Hepatocyte (in vitro differentiated cells): ENCODE data around the gene AKAP13. TPM values are rescaled to one million over a fixed set of nuclear protein-coding genes. Genes with fewer than 3 reads are reported as not detected.

ENCODE experiments used
- DNase-seq: peaks from one replicate; pipeline ENCODE4 v3.0.0-alpha.2; 2016; ENCODE audit warnings: low spot score
- H2AFZ ChIP-seq: fragments of 200-600 bp; sonication (generic); 2 replicates; pipeline ENCODE4 v1.6.0; 2016; ENCODE audit warnings: antibody characterized with exemption, mild to moderate bottlenecking
- H3K27ac ChIP-seq: fragments of 200-600 bp; sonication (generic); 2 replicates; pipeline ENCODE4 v1.5.1; 2016; ENCODE audit warnings: mild to moderate bottlenecking
- H3K27me3 ChIP-seq: fragments of 200-600 bp; sonication (generic); 2 replicates; pipeline ENCODE4 v1.6.1; 2016
- H3K36me3 ChIP-seq: fragments of 200-600 bp; sonication (generic); replicated peaks from 2 replicates; pipeline ENCODE4 v1.5.1; 2016; ENCODE audit warnings: low read depth; ENCODE audit not compliant: insufficient read depth
- H3K4me1 ChIP-seq: fragments of 200-600 bp; sonication (generic); 2 replicates; pipeline ENCODE4 v1.5.1; 2016; ENCODE audit warnings: mild to moderate bottlenecking, moderate library complexity; ENCODE audit not compliant: insufficient read depth
- H3K4me2 ChIP-seq: fragments of 200-600 bp; sonication (generic); 2 replicates; pipeline ENCODE4 v1.6.0; 2016
- H3K4me3 ChIP-seq: fragments of 200-600 bp; sonication (generic); 2 replicates; pipeline ENCODE4 v1.5.1; 2016; ENCODE audit warnings: mild to moderate bottlenecking
- H3K79me2 ChIP-seq: fragments of 200-600 bp; sonication (generic); 2 replicates; pipeline ENCODE4 v1.6.0; 2017; ENCODE audit warnings: mild to moderate bottlenecking
- H3K9me2 ChIP-seq: fragments of 200-600 bp; sonication (generic); replicated peaks from 2 replicates; pipeline ENCODE4 v1.6.0; 2017; ENCODE audit warnings: mild to moderate bottlenecking; ENCODE audit not compliant: insufficient read depth
- H3K9me3 ChIP-seq: fragments of 200-600 bp; sonication (generic); 2 replicates; pipeline ENCODE4 v1.5.1; 2016; ENCODE audit warnings: low read depth, mild to moderate bottlenecking
- H4K20me1 ChIP-seq: fragments of 200-600 bp; sonication (generic); 2 replicates; pipeline ENCODE4 v1.6.0; 2016; ENCODE audit warnings: mild to moderate bottlenecking; ENCODE audit not compliant: insufficient read depth, poor library complexity, severe bottlenecking
- CTCF ChIP-seq: fragments of 200-600 bp; sonication (generic); IDR thresholded peaks from 2 replicates; pipeline ENCODE4 v1.5.1; 2016; ENCODE audit warnings: antibody characterized with exemption, mild to moderate bottlenecking; ENCODE audit not compliant: poor library complexity
- EZH2 ChIP-seq: fragments of 200-600 bp; sonication (generic); IDR thresholded peaks from 2 replicates; pipeline ENCODE4 v1.6.1; 2016; ENCODE audit warnings: antibody characterized with exemption, mild to moderate bottlenecking, borderline replicate concordance
- EZH2phosphoT487 ChIP-seq: fragments of 200-600 bp; sonication (generic); IDR thresholded peaks from one replicate; pipeline ENCODE4 v1.6.1; 2018; ENCODE audit warnings: antibody characterized with exemption, mild to moderate bottlenecking, low read depth, moderate library complexity; ENCODE audit not compliant: unreplicated experiment, severe bottlenecking
- WGBS: methylation state at CpG from one replicate; pipeline ENCODE4 v1.1.6; 2016; ENCODE audit warnings: low lambda C conversion rate; ENCODE audit errors: missing lambda C conversion rate; 5-methylcytosine and 5-hydroxymethylcytosine counted together
- polyA plus RNA-seq: library from polyadenylated mRNA; unstranded; fragments of >200 nt; fragmentation: Nextera tagmentation; extraction: Ambion mirVana; gene quantifications from 2 replicates; pipeline ENCODE4 v1.2.1, GENCODE V29; 2016
- total RNA-seq: library from RNA; depleted of rRNA; stranded (reverse); fragments of >200 nt; gene quantifications from 2 replicates; pipeline ENCODE4 v1.2.3, GENCODE V29; 2014

Gene AKAP13
- total and polyA plus RNA-seq, 2 experiments from 2014 or later: 55.6 to 80.9 TPM

- no peaks in the 10 kb centered on the region for H3K36me3 ChIP-seq
- no peak overlapping the region for H2AFZ ChIP-seq
- H3K4me3 ChIP-seq: no peak overlapping the region
- peaks cover 59% of the 10 kb centered on the region for H4K20me1 ChIP-seq
- peaks cover 32% of the 10 kb centered on the region for H3K4me1 ChIP-seq
- H3K27ac ChIP-seq: peak overlapping the region; percentile 46
- H3K4me2 ChIP-seq: peak overlapping the region; percentile 2
- H3K27me3 ChIP-seq: no peaks in the 10 kb centered on the region
- WGBS: 62% methylated on average over 7 of the region's 7 CpGs
- TF ChIP-seq EZH2phosphoT487 (no peak), CTCF (no peak), EZH2 (no peak)
- DNase-seq: no peak
- H3K79me2 ChIP-seq: peaks cover 100% of the 10 kb centered on the region
- no peaks in the 10 kb centered on the region for H3K9me2 ChIP-seq
- no peaks in the 10 kb centered on the region for H3K9me3 ChIP-seq
These were observed 24.8 kb downstream of the AKAP13 start for GRCh38 chr15:85404918-85405866.

GRCh38 chr15:85406916-85407315 lies 26.5 kb downstream of the AKAP13 start:
- H3K9me2 ChIP-seq: no peaks in the 10 kb centered on the region
- no peak overlapping the region for H2AFZ ChIP-seq
- H3K79me2 ChIP-seq: peaks cover 100% of the 10 kb centered on the region
- H3K4me1 ChIP-seq: peaks cover 28% of the 10 kb centered on the region
- DNase-seq: no peak
- no peaks in the 10 kb centered on the region for H3K36me3 ChIP-seq
- TF ChIP-seq CTCF: no peak
- no peak for TF ChIP-seq EZH2phosphoT487
- TF ChIP-seq EZH2: no peak
- H3K9me3 ChIP-seq: no peaks in the 10 kb centered on the region
- H3K27me3 ChIP-seq: no peaks in the 10 kb centered on the region
- no peak overlapping the region for H3K27ac ChIP-seq
- H3K4me3 ChIP-seq: no peak overlapping the region
- H3K4me2 ChIP-seq: no peak overlapping the region
- 99% methylated on average over 4 of the region's 4 CpGs for WGBS
- H4K20me1 ChIP-seq: peaks cover 47% of the 10 kb centered on the region

DNA sequence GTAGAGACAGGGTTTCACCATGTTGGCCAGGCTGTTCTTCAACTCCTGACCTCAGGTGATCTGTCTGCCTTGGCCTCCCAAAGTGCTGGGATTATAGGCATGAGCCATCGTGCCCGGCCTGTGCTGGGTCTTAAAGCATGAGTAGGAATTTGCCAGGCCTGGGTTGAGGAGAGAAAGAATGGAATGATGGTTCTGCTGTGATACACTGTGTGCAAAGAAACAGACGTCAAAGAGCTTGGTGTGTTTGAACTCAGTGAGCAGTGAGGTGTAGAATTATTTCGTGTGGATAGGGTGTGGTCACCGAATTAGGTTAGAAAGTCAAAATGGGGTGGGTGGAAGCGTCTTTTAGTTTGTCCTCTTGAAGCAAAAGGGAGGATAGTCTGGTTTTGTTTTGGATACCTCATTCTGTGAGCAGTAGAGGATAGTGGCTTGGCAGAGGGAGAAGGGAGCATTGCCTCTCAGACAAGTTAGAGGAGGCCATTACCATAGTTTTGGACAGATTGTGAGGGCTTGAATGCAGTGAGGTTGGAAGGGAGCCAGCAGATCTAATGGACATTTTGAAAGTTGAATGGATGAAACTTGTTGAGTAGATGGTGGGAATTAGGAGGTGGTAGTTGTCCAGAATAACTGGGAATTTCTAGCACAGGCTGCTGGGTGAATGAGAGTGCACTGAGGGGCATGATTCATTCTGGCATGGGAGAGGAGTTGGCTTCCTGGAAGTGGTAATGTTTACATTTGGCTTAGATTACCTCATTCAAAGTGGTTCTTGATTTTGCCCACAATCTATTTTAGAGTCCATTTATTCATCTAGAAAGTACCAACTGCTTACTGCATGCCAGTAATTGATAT lies 27.2 kb downstream of the AKAP13 start:
- WGBS: 88% methylated on average over 6 of the region's 6 CpGs
- H3K4me2 ChIP-seq: no peak overlapping the region
- peak; percentile 37 for DNase-seq
- TF ChIP-seq EZH2phosphoT487 (no peak), CTCF (no peak), EZH2 (no peak)
- no peaks in the 10 kb centered on the region for H3K9me3 ChIP-seq
- no peaks in the 10 kb centered on the region for H3K9me2 ChIP-seq
- peak overlapping the region; percentile 40 for H3K27ac ChIP-seq
- H3K79me2 ChIP-seq: peaks cover 100% of the 10 kb centered on the region
- no peak overlapping the region for H2AFZ ChIP-seq
- H3K4me1 ChIP-seq: peaks cover 23% of the 10 kb centered on the region
- H3K4me3 ChIP-seq: no peak overlapping the region
- H3K27me3 ChIP-seq: no peaks in the 10 kb centered on the region
- H4K20me1 ChIP-seq: peaks cover 41% of the 10 kb centered on the region
- H3K36me3 ChIP-seq: no peaks in the 10 kb centered on the region
